T-helper 9 cell (primary cell): ENCODE measurements around the gene SPECC1.
"Not testable (repeated sequence)": the region's sequence is repeated elsewhere in the genome, so short reads cannot be mapped to it uniquely, and the experiment has no call there.

ENCODE experiments used
- DNase-seq: peaks from one replicate; pipeline ENCODE4 v3.0.0-alpha.2; 2020

The SPECC1 gene

GRCh38 chr17:20214794-20215193 is 205.6 kb downstream of the SPECC1 start:
- no peak for DNase-seq

GRCh38 chr17:20216154-20216815 is 207.1 kb downstream of the SPECC1 start:
- DNase-seq: no peak

- no peak for DNase-seq
Observed at GRCh38 chr17:20216853-20217252, 207.7 kb downstream of the SPECC1 start.

GRCh38 chr17:20217677-20218076 is 208.5 kb downstream of the SPECC1 start:
- no peak for DNase-seq

GRCh38 chr17:20218272-20218671 is 209.1 kb downstream of the SPECC1 start:
- DNase-seq: no peak

- DNase-seq: no peak
Observed at GRCh38 chr17:20223808-20224328, 214.7 kb downstream of the SPECC1 start.

- DNase-seq: no peak
Observed at GRCh38 chr17:20224379-20224778, 215.2 kb downstream of the SPECC1 start.

- DNase-seq: no peak
Observed at GRCh38 chr17:20225162-20226115, 216.3 kb downstream of the SPECC1 start.

GRCh38 chr17:20226814-20227482 is 217.8 kb downstream of the SPECC1 start:
- peak; percentile 60 for DNase-seq

GRCh38 chr17:20227720-20228370 is 218.7 kb downstream of the SPECC1 start:
- DNase-seq: not testable (repeated sequence)

GRCh38 chr17:20228410-20228809 is 219.3 kb downstream of the SPECC1 start:
- DNase-seq: no peak

- no peak for DNase-seq
Observed at GRCh38 chr17:20228860-20229259, 219.7 kb downstream of the SPECC1 start.

GRCh38 chr17:20230924-20231323 is 221.8 kb downstream of the SPECC1 start:
- no peak for DNase-seq

- DNase-seq: no peak
Observed at GRCh38 chr17:20232611-20233010, 223.5 kb downstream of the SPECC1 start.

GRCh38 chr17:20234276-20234675 is 225.1 kb downstream of the SPECC1 start:
- no peak for DNase-seq

- no peak for DNase-seq
Observed at GRCh38 chr17:20235747-20236146, 226.6 kb downstream of the SPECC1 start.

- DNase-seq: no peak
Observed at GRCh38 chr17:20236578-20237227, 227.5 kb downstream of the SPECC1 start.

GRCh38 chr17:20239776-20240175 is 230.6 kb downstream of the SPECC1 start:
- not testable (repeated sequence) for DNase-seq

- no peak for DNase-seq
Observed at GRCh38 chr17:20241855-20242254, 232.7 kb downstream of the SPECC1 start.

GRCh38 chr17:20242271-20242670 is 233.1 kb downstream of the SPECC1 start:
- no peak for DNase-seq

GRCh38 chr17:20243524-20243923 is 234.4 kb downstream of the SPECC1 start:
- DNase-seq: no peak

GRCh38 chr17:20244671-20245070 is 235.5 kb downstream of the SPECC1 start:
- no peak for DNase-seq
